Kidney (tissue), 14 donors: ENCODE data around the gene LYPLA2. TPM values are rescaled to one million over a fixed set of nuclear protein-coding genes. Genes with fewer than 3 reads are reported as not detected.
"Not testable (repeated sequence)": the region's sequence is repeated elsewhere in the genome, so short reads cannot be mapped to it uniquely, and the experiment has no call there.

Experiments
- DNase-seq, 5 donors: peaks; one replicate each; pipeline ENCODE4 v3.0.0-alpha.2; 2013 to 2020
- FAIRE-seq: peaks from 2 replicates; lab custom pipeline; 2012; peaks lifted over from hg19 to GRCh38; lab: Jason Lieb, UNC
- H3K27ac ChIP-seq, 2 donors: one replicate each; pipeline ENCODE4 v1.7.0; 2013; ENCODE audit warnings: low read depth in 2 of 2, low read length in 2 of 2, inconsistent platforms in 1 of 2
- H3K27me3 ChIP-seq: one replicate; pipeline ENCODE4 v1.7.1; 2013; ENCODE audit warnings: low read length, inconsistent platforms; ENCODE audit not compliant: control insufficient read depth, insufficient read depth
- H3K36me3 ChIP-seq, 3 donors: one replicate each; pipeline versions ENCODE4 v1.7.0 to v1.7.1; 2013; ENCODE audit warnings: low read length in 3 of 3, control low read depth in 1 of 3, inconsistent platforms in 1 of 3; ENCODE audit not compliant: insufficient read depth in 3 of 3, control insufficient read depth in 2 of 3
- H3K4me1 ChIP-seq, 3 donors: one replicate each; pipeline versions ENCODE4 v1.7.0 to v1.7.1; 2013; ENCODE audit warnings: low read length in 3 of 3, inconsistent platforms in 1 of 3, low read depth in 1 of 3; ENCODE audit not compliant: control insufficient read depth in 2 of 3, insufficient read depth in 2 of 3
- H3K4me3 ChIP-seq, 3 donors: one replicate each; pipeline versions ENCODE4 v1.7.0 to v1.8.1; 2013; ENCODE audit warnings: low read length in 3 of 3, control low read depth in 1 of 3, inconsistent platforms in 1 of 3
- H3K9ac ChIP-seq, 3 donors: one replicate each; pipeline versions ENCODE4 v1.7.0 to v1.7.1; 2013; ENCODE audit warnings: low read length in 3 of 3, control low read depth in 1 of 3, inconsistent platforms in 1 of 3
- H3K9me3 ChIP-seq, 3 donors: one replicate each; pipeline versions ENCODE4 v1.7.0 to v1.7.1; 2013; ENCODE audit warnings: low read length in 3 of 3, control low read depth in 1 of 3, inconsistent platforms in 1 of 3; ENCODE audit not compliant: control insufficient read depth in 2 of 3, insufficient read depth in 1 of 3
- CTCF ChIP-seq: IDR thresholded peaks from 3 replicates; pipeline ENCODE4 v1.5.1; 2012; ENCODE audit warnings: mild to moderate bottlenecking, moderate library complexity, borderline replicate concordance; ENCODE audit not compliant: insufficient read depth; ENCODE audit errors: extremely low read depth
- intact Hi-C: fragments of 100-400 bp; cut with DNase I; formaldehyde crosslinking; loops from one replicate; pipeline ENCODE4 v1.11.1; 2022
- polyA plus RNA-seq: library from polyadenylated mRNA; stranded (reverse); fragments of 350-450 nt; fragmentation: Illumina TruSeq; extraction: RNeasy Lipid Tissue Mini Kit (QIAGEN cat#74804); gene quantifications from one replicate; pipeline ENCODE4 v1.2.3, GENCODE V29; 2014; ENCODE audit warnings: low read depth, low replicate concordance; ENCODE audit not compliant: insufficient read depth
- total RNA-seq: library from RNA; stranded (reverse); fragmentation: NEBNext Ultra II Directional; extraction: Animal tissue kit (Norgen Biotek cat#: 25700); gene quantifications from one replicate; pipeline ENCODE4 v1.2.1, GENCODE V29; 2021
- donor health status: control.
- donor health status: control.
- donor health status: control.
- donor health status: control.
- donor health status: control.
- donor health status: DM: yes; HTN: yes; CAD: no.
- donor health status: Normal renal cell carcinoma (clear cell type).

The LYPLA2 gene
- total and polyA plus RNA-seq, 2 donors from 2014 or later = 71.3 to 133 TPM

- peak within 1 kb of the TSS; percentile 94 to 99 (median 95) for H3K9ac ChIP-seq
- no peak for FAIRE-seq
- H3K27ac ChIP-seq = peak within 1 kb of the TSS; percentile 88 to 92
- H3K4me3 ChIP-seq = peak within 1 kb of the TSS; percentile 86 to 100 (median 100)
- no peak for TF ChIP-seq CTCF
- intact Hi-C loops = no loop called here
- peaks cover 0 to 4% (median 2%) of the 10 kb centered on the region in 3 donors for H3K36me3 ChIP-seq
- DNase-seq = peak; percentile 91 to 95 (median 93)
- H3K9me3 ChIP-seq = no peaks in the 10 kb centered on the region
- H3K27me3 ChIP-seq = no peaks in the 10 kb centered on the region
- peaks cover 0 to 13% (median 11%) of the 10 kb centered on the region in 3 donors for H3K4me1 ChIP-seq
These were observed 12.7 kb upstream of the LYPLA2 start, which contains the start of gene PITHD1 for GRCh38 chr1:23777979-23778814. TSS of gene PITHD1 (plus strand) at chr1:23778418. CDS start at chr1:23778516, 98 bp downstream.

- no peak overlapping the region for H3K27ac ChIP-seq
- TF ChIP-seq CTCF = no peak
- no peaks in the 10 kb centered on the region for H3K9me3 ChIP-seq
- intact Hi-C loops = no loop called here
- DNase-seq (no peak), FAIRE-seq (no peak)
- peaks cover 0 to 4% (median 2%) of the 10 kb centered on the region in 3 donors for H3K36me3 ChIP-seq
- no peaks in the 10 kb centered on the region for H3K27me3 ChIP-seq
- no peak overlapping the region for H3K9ac ChIP-seq
- H3K4me3 ChIP-seq = peak overlapping the region in 1 of 3 donors; percentile 86
- H3K4me1 ChIP-seq = peaks cover 0 to 13% (median 11%) of the 10 kb centered on the region in 3 donors
These were observed 11.0 kb upstream of the LYPLA2 start for GRCh38 chr1:23779826-23780371.

GRCh38 chr1:23783141-23783540 lies 7.8 kb upstream of the LYPLA2 start:
- H3K27ac ChIP-seq, H3K4me3 ChIP-seq, DNase-seq, H3K9ac ChIP-seq, FAIRE-seq, H3K27me3 ChIP-seq, intact Hi-C loops, H3K9me3 ChIP-seq: not testable (repeated sequence)
- Histone ChIP-seq H3K36me3 (peaks cover 7 to 27% (median 17%) of the 10 kb centered on the region in 3 donors), H3K4me1 (peaks cover 0 to 10% (median 7%) of the 10 kb centered on the region in 3 donors)

- FAIRE-seq = no peak
- no peaks in the 10 kb centered on the region for H3K4me1 ChIP-seq
- TF ChIP-seq CTCF = no peak
- H3K27me3 ChIP-seq = no peaks in the 10 kb centered on the region
- peaks cover 7 to 27% (median 17%) of the 10 kb centered on the region in 3 donors for H3K36me3 ChIP-seq
- H3K9ac ChIP-seq = no peak overlapping the region
- no peak overlapping the region for H3K4me3 ChIP-seq
- H3K9me3 ChIP-seq = no peaks in the 10 kb centered on the region
- intact Hi-C loops = no loop called here
- no peak for DNase-seq
- no peak overlapping the region for H3K27ac ChIP-seq
These were observed 6.1 kb upstream of the LYPLA2 start for GRCh38 chr1:23784846-23785245.
